Activated CD8-positive, alpha-beta memory T cell treated with anti-CD3 and anti-CD28 coated beads for 4 hours (primary cell): ENCODE measurements around the gene CDC14B.
"Not testable (repeated sequence)": the region's sequence is repeated elsewhere in the genome, so short reads cannot be mapped to it uniquely, and the experiment has no call there.

Experiments used
- DNase-seq, 2 donors: peaks; one replicate each; pipeline ENCODE4 v3.0.0-alpha.2; 2020; ENCODE audit warnings: low read depth in 2 of 2

Gene CDC14B

GRCh38 chr9:96587338-96588315, 32.0 kb downstream of the CDC14B start:
- no peak for DNase-seq

- DNase-seq: no peak
Measured at GRCh38 chr9:96585426-96585825, 34.2 kb downstream of the CDC14B start.

GRCh38 chr9:96582199-96582598, 37.4 kb downstream of the CDC14B start:
- DNase-seq: not testable (repeated sequence)

GRCh38 chr9:96581786-96582185, 37.9 kb downstream of the CDC14B start:
- no peak for DNase-seq

GRCh38 chr9:96581301-96581700, 38.3 kb downstream of the CDC14B start:
- no peak for DNase-seq

GRCh38 chr9:96574931-96575351, 44.7 kb downstream of the CDC14B start:
- DNase-seq: no peak

- no peak for DNase-seq
Measured at GRCh38 chr9:96574455-96574854, 45.2 kb downstream of the CDC14B start.

GRCh38 chr9:96567203-96567700, 52.4 kb downstream of the CDC14B start:
- DNase-seq: no peak

GRCh38 chr9:96566498-96567202, 53.0 kb downstream of the CDC14B start:
- DNase-seq: peak; percentile 46 to 54

GRCh38 chr9:96565671-96566497, 53.8 kb downstream of the CDC14B start:
- DNase-seq: no peak

- DNase-seq: no peak
Measured at GRCh38 chr9:96564217-96564616, 55.4 kb downstream of the CDC14B start.

- DNase-seq: no peak
Measured at GRCh38 chr9:96559339-96559943, 60.2 kb downstream of the CDC14B start.

GRCh38 chr9:96557921-96558320, 61.7 kb downstream of the CDC14B start:
- DNase-seq: no peak

GRCh38 chr9:96556701-96557461, 62.8 kb downstream of the CDC14B start:
- DNase-seq: no peak

GRCh38 chr9:96555567-96556386, 63.9 kb downstream of the CDC14B start:
- no peak for DNase-seq

GRCh38 chr9:96554801-96555566, 64.7 kb downstream of the CDC14B start:
- DNase-seq: no peak

GRCh38 chr9:96554326-96554725, 65.3 kb downstream of the CDC14B start:
- DNase-seq: no peak

GRCh38 chr9:96553070-96553469, 66.6 kb downstream of the CDC14B start:
- no peak for DNase-seq

GRCh38 chr9:96551403-96551802, 68.2 kb downstream of the CDC14B start:
- no peak for DNase-seq
